Hepatocyte (in vitro differentiated cells): ENCODE measurements around the gene ZMYM4.

Experiments used
- CTCF ChIP-seq: fragments of 200-600 bp; sonication (generic); IDR thresholded peaks from 2 replicates; pipeline ENCODE4 v1.5.1; 2016; ENCODE audit warnings: antibody characterized with exemption, mild to moderate bottlenecking; ENCODE audit not compliant: poor library complexity
- EZH2 ChIP-seq: fragments of 200-600 bp; sonication (generic); IDR thresholded peaks from 2 replicates; pipeline ENCODE4 v1.6.1; 2016; ENCODE audit warnings: antibody characterized with exemption, mild to moderate bottlenecking, borderline replicate concordance
- EZH2phosphoT487 ChIP-seq: fragments of 200-600 bp; sonication (generic); IDR thresholded peaks from one replicate; pipeline ENCODE4 v1.6.1; 2018; ENCODE audit warnings: antibody characterized with exemption, mild to moderate bottlenecking, low read depth, moderate library complexity; ENCODE audit not compliant: unreplicated experiment, severe bottlenecking

- TF ChIP-seq EZH2phosphoT487 = no peak
- TF ChIP-seq CTCF = no peak
- TF ChIP-seq EZH2 = no peak
Measured at GRCh38 chr1:35334485-35334884, 66.0 kb downstream of the ZMYM4 start.
